ENCODE data around the gene ARHGEF39.

ARHGEF39 gene

GRCh38 chr9:35664531-35665470 lies at the start of gene ARHGEF39:
ARHGEF39 (minus strand) TSS chr9:35665195; CDS start chr9:35665169, 26 bp downstream.
- peak; percentile 3 for DNase-seq

- no peak for DNase-seq
These were observed 49.1 kb upstream of the ARHGEF39 start for GRCh38 chr9:35714123-35714522.

GRCh38 chr9:35713578-35713977 lies 48.6 kb upstream of the ARHGEF39 start:
- no peak for DNase-seq

GRCh38 chr9:35712762-35713400 lies 47.9 kb upstream of the ARHGEF39 start:
- DNase-seq: no peak

- DNase-seq: no peak
These were observed 46.8 kb upstream of the ARHGEF39 start for GRCh38 chr9:35711501-35712428.

GRCh38 chr9:35710818-35711500 lies 46.0 kb upstream of the ARHGEF39 start:
- DNase-seq: no peak

- DNase-seq: no peak
These were observed 43.2 kb upstream of the ARHGEF39 start for GRCh38 chr9:35708146-35708545.

- no peak for DNase-seq
These were observed 42.0 kb upstream of the ARHGEF39 start for GRCh38 chr9:35706951-35707350.

- DNase-seq: no peak
These were observed 40.9 kb upstream of the ARHGEF39 start for GRCh38 chr9:35705836-35706430.

- DNase-seq: no peak
These were observed 40.4 kb upstream of the ARHGEF39 start for GRCh38 chr9:35705372-35705771.

- DNase-seq: no peak
These were observed 39.1 kb upstream of the ARHGEF39 start for GRCh38 chr9:35703906-35704672.

- no peak for DNase-seq
These were observed 37.7 kb upstream of the ARHGEF39 start for GRCh38 chr9:35702696-35703095.

GRCh38 chr9:35700942-35701341 lies 35.9 kb upstream of the ARHGEF39 start:
- DNase-seq: no peak

GRCh38 chr9:35700031-35700430 lies 35.0 kb upstream of the ARHGEF39 start:
- no peak for DNase-seq

- DNase-seq: no peak
These were observed 33.2 kb upstream of the ARHGEF39 start for GRCh38 chr9:35698231-35698630.

- no peak for DNase-seq
These were observed 32.5 kb upstream of the ARHGEF39 start for GRCh38 chr9:35697486-35697885.

- DNase-seq: no peak
These were observed 31.7 kb upstream of the ARHGEF39 start for GRCh38 chr9:35696520-35697215.

- DNase-seq: no peak
These were observed 31.0 kb upstream of the ARHGEF39 start for GRCh38 chr9:35695943-35696401.

GRCh38 chr9:35691757-35692301 lies 26.8 kb upstream of the ARHGEF39 start:
- no peak for DNase-seq

GRCh38 chr9:35691334-35691650 lies 26.3 kb upstream of the ARHGEF39 start:
- no peak for DNase-seq

Measured in NCI-H1417 treated with DMSO at 0.1 percent for 48 hours (cell line).